Measurements from ENCODE around the gene TRMT1.

Gene TRMT1

DNA sequence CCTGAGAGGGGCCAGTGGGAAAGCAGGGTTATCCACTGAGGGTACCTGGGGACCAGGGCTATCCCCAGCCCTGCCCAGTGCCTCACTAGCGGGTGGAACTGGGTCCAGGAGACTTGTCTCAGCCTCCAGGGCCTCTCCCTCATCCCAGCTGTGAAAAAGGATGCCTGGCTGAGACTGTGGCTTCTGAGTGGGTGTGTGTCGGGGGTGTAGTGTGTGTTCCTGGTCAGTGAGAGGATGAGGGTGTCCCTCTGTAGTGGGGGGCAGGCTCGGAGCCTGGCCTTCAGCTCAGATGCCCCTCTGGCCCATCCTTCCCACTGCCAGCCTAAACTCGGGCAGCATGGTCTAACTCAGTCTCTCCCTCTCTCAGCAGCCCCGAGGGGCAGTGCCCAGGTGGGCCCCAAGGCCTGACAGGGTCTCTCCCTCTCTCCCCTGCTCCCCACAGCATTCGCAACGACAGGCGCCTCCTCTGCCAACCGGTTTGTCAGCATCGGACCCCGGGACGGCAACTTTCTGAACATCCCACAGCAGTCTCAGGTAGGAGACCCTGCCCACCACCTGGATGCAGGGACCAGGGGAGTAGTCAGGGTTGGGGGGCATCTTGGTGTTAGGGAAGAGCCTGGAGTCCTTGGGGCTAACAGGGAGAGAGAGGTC is 26.6 kb downstream of the TRMT1 start:
- DNase-seq: no peak

DNA sequence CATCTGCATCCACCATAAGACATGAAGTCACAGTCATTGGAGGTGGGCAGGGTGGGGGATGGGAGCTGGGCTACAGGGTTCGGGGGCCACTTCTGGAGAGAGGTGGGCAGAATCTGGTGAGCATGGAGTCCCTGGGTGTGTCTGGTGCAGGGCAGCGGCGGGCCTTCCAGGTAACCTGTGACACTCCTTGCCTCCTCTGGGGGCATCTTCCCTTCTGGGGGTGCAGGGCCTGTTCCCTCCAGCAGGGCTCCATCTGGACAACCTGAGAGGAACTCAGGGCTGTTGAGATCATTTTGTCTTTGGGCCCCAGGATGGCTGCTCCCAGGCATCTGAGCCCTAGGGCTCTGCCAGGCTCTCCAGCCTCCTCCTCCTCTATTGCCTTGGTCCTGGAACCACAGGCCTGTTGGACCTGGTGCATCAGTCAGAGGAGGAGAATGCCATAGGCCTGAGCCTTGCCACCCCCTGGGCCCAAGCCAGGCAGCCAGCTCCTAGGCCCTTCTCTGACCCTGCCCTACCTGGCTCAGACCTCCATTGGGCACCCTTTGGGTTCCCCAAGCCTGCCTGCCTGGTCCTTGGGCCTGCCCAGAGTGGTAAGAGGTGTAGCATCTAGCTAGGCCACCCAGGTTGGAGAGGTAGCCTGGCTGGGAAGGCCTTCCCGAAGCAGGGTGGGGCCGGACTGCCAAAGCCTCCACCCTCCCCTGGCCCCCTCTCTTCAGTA is 27.2 kb downstream of the TRMT1 start:
- no peak for DNase-seq

DNA sequence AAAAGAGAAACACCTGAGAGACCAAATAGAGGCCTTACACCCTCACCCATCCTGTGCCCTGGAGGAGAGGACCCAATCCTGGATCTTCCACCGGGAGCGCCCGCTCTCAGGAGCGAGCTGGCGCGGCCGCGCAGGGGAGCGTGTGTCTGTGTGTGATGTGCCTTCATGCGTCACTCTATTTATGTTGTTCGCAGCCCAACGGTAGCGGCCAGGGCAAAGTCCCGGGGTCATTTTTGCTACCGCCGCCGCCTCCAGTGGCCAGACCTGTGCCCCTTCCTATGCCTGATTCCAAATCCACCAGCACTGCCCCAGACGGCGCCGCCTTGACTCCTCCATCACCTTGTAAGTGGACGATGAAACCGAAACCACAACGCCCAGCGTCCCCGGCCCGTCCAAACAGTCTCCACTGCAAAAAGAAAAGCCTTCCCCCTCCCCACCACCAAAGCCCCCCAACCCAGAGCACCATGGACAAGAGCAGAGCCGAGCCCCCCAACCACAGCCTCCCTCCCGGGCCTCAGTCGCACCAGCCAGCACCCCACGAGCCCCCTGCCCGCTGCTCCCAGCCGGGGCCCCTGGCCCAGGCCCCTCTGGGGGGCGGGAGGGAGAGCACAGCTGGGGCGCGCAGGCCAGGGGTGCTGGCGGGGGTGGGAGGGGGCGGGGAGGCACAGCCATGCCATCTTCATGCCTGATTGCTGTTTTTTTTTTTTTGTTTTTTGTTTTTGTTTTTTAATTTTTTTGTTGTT is 28.6 kb downstream of the TRMT1 start:
- DNase-seq: no peak

DNA sequence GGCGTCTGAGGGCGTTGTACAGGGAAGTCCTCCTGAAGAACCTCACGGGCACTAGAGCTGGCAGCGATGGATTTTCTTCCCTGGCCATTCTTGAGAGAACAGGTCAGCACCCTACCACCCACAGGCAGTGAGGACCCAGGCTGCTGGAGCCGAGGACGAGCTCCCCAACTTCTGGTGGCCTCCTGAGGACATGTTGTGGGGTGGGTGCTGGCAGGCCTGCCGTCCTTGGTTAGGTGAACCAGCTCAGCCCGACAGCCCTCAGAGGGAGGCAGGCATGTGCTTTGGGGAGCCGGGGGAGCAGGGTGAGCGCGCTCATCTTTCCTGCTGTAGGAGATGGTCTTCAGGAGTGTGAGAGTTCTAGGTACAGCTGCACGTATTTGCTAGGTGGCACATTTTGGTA is 29.2 kb downstream of the TRMT1 start:
- DNase-seq: no peak

DNA sequence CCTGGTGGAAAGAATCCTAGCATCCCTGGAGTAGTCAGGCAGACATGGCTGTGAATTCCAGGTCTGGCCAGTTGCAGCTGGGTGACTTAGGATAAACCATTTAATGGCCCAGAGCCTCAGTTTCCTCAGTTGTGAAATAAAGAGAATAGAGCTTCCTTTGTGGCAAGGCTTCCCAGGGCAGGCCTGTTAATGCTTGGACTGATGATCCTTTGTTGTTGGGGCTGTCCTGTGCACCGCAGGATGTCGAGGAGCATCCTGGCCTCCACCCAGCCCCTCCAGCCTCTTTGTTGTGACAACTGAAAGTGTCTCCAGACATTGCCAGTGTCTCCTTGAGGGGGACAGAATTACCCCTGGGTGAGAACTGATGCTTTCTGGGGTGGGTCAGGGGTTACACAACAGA is 30.2 kb downstream of the TRMT1 start:
- no peak for DNase-seq

DNA sequence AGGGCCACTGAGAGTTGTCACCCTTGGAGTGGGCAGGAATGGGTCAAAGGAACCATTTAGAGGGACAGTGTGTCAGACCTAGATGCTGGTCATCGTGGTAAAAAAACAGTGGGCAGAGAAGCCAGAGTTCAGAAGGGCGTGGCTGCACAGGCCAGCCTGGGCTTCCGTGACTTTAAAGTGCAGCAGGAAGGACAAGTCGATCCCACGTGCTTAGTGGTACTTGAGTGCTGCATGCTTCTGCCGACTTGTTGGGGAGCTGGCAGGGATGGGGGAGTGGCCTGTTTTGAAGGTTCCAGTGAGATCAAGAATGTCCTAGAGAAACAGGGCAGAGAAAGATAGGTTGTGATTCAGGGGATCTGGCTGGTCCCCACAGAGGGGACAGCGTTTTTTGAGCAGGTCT is 30.9 kb downstream of the TRMT1 start:
- no peak for DNase-seq

DNA sequence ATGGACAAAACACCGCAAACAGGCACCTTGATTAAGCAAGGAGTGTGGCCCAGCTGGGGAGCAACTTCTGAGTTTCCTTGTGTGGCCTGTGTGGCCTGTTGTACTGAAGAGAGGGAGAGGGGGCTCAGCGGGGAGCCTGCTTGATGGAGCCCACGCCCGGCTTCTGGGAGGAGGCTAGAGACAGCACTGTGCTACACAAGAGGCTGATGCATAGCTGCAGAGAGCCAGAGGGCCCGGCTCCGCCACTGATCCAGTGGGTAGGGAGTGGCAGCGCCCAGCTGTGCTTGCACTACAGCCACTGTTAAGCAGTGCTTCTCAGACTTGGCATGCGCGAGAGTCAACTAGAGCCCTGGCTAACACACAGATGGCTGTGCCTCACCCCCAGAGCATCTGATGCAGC is 32.9 kb downstream of the TRMT1 start:
- DNase-seq: no peak

DNA sequence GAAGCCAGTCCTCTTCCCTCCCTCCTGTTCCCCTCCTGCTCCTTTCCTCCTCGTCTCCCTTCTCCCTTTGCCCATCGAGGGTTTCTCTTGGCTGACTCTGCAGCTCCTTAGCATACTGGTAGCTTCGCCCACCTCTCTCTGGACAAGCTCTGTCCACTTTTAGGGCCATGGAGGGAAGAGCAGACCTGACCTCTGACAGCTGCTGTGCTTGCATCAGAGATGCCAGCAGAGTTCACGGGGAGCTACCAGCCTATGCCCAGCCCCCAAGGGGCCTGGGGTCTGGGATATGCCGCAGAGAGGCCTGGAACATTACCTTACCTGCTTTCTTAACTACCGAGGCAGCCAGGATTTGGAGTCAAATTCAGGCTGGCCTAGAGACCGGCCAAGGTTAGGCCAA is 33.5 kb downstream of the TRMT1 start:
- no peak for DNase-seq

DNA sequence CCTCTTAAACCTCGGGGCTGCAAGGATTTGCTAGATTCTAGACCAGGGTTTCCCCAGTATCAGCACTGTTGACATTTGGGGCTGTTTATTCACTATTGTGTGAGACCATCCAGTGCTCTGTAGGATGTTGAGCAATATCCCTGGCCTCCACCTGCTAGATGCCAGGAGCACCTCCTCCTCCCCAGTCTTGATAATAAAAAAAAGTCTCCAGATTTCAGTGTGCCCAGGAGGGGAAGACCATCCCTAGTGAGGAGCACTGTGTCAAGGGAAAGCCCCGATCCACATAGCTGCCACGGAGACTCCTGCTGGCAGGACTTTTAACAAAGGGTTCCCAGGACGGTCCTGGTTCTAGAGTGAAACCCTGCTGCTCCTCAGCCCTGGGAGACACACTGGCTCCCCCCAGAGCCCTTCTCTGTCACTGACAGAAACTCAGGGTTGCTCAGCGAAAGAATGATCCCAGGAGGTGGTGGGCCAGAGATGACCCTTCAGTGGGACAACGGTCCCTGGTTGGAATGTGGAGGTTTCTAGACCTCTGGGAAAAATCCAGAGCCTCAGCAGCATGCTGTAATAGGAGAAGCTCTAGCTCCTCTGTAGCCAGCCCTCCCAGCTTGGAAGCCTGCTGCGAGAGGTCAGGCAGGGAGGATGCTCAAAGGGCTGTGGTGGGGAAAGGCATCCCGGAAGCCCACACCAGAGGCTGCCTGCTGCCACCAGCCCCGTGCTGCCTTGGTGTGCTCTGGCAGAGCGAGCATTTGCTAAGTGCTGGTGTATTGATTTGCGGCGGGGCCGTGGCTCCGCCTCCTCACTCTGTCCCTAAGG is 34.1 kb downstream of the TRMT1 start:
- DNase-seq: peak; percentile 9

DNA sequence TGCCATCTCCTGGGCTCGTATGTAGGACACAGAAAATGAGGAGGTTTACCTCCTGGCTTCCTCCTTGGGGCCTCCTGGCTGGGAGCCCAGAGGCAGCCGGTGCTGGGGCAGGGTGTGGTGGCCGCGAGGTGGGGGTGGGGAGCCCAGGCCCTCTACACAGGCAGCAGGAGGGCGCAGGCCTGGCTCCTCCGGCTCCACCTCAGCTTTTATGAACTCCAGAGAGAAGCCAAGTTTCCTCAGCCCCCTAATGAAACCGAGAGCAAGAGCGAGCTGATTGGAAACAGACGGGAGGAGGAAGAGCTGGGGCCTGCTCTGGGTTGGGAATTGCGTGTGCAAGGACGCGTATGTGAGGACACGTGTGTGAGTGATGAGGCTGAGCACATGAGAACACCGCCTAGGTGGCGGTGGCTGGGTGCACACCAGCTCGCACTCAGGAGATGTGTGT is 37.0 kb downstream of the TRMT1 start:
- no peak for DNase-seq

DNA sequence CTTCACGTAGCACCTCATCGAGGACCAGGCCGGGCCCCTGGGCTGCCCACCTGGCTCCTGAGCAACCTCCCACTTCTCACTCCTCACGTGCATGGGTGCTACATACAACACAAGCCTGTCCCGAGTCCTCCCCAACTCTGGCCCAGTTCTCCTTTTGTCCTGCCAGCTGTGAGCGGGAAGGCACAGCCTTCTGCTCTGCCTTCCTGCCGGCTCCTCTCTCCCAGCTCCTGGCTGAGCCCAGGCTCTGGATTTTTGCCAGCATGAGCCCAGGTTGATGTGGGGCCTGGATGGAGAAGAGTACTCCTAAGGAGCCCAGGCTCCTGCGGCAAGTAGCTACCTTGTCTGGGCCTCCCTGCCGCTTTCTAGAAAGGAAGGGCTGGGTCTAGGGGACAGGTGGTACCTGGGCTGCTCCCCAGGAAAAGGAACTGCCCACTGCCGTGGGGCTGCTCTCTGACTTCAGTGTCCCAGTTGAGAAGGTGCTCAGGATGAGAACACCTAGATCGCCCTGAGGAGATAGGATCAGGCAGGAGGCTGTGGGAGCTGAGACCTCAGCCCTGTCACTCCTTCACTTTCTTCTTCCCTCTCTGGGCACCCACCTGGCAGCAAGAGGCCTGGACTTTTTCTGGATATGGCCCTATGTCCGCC is 37.5 kb downstream of the TRMT1 start:
- no peak for DNase-seq

DNA sequence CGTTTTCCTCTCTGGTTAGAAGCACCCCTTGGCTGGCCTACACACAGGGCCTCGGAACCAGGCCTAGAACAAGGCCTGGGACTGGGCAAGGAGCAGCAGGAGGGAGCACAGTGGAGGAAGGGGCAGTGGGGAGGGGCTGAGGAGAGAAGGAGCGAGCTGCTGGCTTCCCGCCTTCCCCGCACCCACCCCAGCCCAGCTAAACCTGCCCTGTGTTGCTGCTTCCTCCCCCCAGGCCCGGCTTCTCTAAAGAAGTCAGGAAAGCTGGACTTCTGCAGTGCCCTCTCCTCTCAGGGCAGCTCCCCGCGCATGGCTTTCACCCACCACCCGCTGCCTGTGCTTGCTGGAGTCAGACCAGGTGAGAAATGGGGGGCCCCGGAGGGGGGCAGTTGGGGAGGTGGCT is 38.2 kb downstream of the TRMT1 start:
- peak; percentile 18 for DNase-seq

DNA sequence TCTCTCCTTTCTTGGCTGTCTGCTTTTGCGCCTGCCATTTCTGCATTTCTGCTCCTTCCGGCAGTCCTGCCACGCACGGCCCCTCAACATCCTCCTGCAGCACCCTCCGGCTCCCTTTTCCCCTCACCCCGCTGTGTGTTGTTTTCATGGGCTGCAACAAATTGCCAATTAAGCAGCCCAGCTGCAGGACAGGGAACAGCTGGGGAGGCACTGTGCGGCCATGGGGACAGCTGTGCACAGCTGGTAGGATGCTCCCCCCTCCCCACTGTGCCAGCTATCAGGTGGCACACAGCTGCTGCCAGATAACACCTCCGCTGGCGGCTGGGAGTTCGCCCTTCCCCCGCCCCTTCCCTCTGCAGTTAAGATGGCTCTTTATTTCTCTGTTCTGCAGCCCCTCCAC is 39.3 kb downstream of the TRMT1 start:
- no peak for DNase-seq

DNA sequence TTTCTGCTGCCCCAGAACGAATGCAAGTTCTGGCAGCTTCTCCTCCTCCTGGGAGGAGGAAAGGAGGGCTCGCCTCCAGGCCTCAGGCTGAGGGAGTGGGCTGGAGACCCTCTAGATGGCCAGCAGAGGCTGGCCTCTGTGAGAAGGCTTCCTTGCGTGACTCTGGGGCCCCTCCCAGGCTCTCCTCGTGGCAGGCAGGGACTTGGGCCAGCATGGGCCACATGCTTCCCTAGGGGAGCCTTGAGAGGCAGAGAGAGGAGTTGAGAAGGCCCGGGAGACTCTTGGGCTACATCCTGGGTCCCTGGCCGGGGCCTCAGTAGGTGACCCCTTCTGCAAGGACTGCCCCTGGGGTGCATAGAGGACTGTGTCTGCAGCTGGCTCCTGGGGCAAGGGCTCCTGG is 39.8 kb downstream of the TRMT1 start:
- DNase-seq: no peak

DNA sequence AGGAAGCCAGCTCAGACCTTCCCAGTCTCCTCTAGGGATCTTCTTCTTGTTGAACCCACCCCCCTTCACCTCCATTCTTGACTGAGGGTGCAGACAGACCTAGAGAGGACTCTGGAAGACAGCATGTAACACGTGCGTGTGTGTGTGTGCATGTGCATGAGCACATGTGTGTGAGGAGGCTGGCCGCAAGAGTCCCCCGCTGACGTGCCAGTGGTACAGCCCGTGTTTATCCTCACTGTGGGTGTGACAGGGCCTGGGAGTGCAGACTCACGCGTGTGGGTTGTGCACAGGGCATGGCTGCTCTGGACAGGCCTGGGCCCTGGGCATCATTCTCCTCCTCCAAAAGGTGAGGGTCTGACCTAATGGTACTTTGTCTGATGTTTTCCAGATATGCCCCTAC is 40.2 kb downstream of the TRMT1 start:
- no peak for DNase-seq

DNA sequence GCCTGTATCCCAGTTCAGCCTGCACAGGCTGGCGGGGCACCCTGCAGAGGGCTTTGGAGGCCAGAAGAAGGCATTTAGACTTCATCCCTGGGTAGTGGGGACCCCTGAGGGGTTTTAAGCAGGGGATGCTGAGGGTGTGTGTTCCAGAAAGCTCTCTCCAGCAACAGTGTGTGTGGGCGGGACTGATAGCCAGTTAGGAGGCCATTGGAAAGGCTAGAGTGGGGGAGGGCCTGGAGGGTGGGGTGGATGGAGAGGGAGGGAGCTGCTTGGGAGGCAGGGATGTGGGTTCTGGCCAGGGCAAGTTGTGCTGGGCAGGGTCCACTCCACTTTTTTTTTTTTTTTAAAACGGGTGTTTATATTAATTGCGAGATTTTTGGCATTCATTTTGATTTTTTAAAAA is 42.2 kb downstream of the TRMT1 start:
- DNase-seq: no peak

DNA sequence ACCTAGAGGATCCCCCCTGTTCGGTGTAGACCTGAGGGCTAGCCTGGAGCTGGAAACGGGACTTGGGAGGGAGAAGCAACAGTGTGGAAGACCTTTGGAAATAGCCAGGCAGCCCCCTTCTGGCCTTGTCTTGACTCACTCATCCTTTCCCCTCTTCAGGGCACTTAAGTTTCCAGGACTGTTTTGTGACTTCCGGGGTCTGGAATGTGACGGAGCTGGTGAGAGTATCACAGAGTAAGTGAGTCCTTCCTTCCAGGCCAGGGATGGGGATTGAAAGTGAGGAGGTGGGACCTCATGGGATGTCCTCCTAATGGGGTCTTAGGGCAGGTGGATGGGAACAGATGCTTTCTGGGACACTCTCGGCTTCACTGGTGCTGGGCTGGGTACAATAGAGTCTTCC is 43.3 kb downstream of the TRMT1 start:
- DNase-seq: no peak

DNA sequence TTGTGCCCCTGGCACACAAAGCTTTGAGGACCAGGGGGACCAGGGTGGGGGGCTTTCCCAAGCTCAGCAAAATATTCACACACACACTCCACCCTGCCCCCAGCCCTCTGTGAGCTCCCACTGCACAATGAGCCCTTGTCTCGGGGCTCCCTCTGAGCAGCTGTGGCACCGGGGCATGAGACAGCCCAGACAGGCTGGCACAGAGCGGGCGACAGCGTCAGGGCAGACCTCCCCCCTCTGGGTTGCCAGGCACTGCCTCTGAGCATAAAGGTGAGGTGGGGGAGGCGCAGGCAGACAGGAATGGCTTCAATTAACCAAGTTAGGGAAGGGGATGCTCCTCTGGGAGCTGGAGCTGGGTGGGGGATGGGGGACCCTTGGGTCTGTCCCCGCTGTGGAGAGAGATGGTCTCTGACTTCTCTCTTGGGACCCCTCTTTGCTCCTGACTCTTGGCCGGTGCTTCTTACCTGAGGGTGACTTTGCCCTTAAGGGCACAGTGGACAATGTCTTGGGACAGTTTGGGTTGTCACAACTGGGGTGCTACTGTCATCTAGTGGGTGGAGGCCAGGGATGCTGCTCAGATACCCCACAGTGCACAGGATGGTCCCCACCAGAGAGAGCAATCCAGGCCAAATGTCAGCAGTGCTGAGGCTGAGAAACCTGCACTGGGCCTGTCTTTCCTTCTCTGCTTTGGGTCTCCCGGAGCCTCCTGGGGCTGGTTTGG is 44.2 kb downstream of the TRMT1 start:
- no peak for DNase-seq

DNA sequence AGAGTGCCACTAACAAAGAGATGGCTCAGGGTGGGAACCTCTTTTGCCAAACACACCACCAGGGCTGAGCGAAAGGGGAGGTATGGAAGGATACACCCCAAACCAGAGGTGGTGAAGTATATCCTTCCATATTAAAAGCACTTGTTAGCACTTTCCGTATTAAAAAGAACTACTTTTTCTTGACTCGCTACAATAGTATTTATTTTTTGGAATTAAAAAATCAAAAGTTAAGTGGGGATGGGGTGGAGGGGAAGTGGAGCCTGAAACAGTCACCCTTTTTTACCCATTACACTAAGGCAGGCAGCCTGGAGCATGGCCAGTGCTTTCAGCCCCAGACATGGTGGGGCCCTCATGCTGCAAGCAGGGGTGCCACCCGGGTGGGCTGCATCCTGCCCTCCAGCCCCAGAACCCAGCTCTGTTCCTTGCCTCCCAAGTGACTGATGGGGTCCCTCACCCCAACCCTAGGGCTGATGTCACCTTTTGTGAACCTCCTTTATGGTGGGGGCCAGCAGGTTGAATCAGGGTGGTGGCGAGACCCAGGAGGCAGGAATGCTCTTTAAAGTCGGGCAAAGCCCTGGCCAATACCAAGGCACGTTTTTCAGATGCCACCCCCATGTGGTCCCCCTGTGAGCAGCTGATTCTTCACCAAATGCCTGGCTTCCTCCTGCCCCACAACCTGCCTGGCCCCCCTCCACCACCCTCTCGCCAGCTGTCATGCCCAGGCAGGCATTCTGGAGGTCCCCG is 44.9 kb downstream of the TRMT1 start:
- no peak for DNase-seq

DNA sequence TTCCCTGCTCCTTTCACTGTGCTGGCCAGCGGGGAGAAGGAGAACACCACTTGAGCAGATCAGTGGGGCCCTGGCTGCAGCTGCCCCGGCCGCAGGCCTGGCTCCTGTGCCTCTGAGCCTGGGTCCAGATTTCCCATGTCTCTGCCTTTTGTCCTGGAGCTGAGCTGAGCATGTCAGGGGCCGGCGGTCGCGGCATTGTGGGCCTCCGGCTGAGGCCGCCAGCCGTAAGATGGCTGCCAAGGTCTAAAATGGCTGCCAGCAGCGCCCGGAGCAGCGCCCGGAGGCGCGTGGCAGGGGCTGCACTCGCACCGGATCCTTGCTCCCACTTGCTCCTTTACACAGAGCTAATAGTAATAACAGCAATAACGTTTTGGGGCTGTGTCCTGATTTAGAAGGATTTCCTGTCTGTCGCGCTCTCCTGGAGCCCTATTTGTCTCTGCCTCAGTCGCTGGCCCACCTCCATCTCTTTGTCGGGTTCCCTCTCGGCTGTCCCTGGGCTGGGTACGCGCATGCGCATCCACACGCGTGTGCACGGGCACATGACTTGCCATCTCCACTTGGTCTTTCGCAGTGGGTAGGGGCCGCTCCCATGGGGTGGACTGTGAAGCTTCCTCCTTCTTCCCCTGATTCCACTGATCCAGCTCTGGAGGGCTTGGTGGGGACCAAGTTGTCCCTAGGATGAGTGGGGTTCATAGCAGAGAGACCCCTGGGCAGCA is 46.0 kb downstream of the TRMT1 start:
- DNase-seq: no peak

All from HCEC 1CT (cell line).